Ishikawa (cell line): ENCODE data around the gene VRTN.

Experiments
- CEBPB ChIP-seq: IDR thresholded peaks from 2 replicates; pipeline ENCODE4 v1.6.1; 2012
- CREB1 ChIP-seq: IDR thresholded peaks from 2 replicates; pipeline ENCODE4 v1.6.1; 2012; ENCODE audit warnings: low read depth
- EP300 ChIP-seq: IDR thresholded peaks from 2 replicates; pipeline ENCODE4 v1.6.1; 2012; ENCODE audit warnings: borderline replicate concordance
- FOXM1 ChIP-seq: IDR thresholded peaks from 2 replicates; pipeline ENCODE4 v1.6.1; 2012; ENCODE audit warnings: low read depth, borderline replicate concordance
- NFIC ChIP-seq: IDR thresholded peaks from 2 replicates; pipeline ENCODE4 v1.6.1; 2012
- RAD21 ChIP-seq: IDR thresholded peaks from 2 replicates; pipeline ENCODE4 v1.6.1; 2012; ENCODE audit warnings: low read depth
- TAF1 ChIP-seq: IDR thresholded peaks from 2 replicates; pipeline ENCODE4 v1.6.1; 2012; ENCODE audit warnings: low read depth, mild to moderate bottlenecking
- TCF12 ChIP-seq: IDR thresholded peaks from 2 replicates; pipeline ENCODE4 v1.6.1; 2012; ENCODE audit warnings: low read depth
- TEAD4 ChIP-seq: IDR thresholded peaks from 2 replicates; pipeline ENCODE4 v1.6.1; 2012
- YY1 ChIP-seq: IDR thresholded peaks from 2 replicates; pipeline ENCODE4 v1.6.1; 2012; ENCODE audit warnings: low read depth
- ZBTB7A ChIP-seq: IDR thresholded peaks from 2 replicates; pipeline ENCODE4 v1.6.1; 2012; ENCODE audit warnings: low read depth
- TF ChIP-seq, protein P1 (sequence below): IDR thresholded peaks from 2 replicates; pipeline ENCODE4 v1.6.1; 2012
- TF ChIP-seq, protein P2 (sequence below): IDR thresholded peaks from 2 replicates; pipeline ENCODE4 v1.6.1; 2012; ENCODE audit warnings: low read depth, mild to moderate bottlenecking
- TF ChIP-seq, protein P3 (sequence below): IDR thresholded peaks from 2 replicates; pipeline ENCODE4 v1.6.1; 2012

DNA sequence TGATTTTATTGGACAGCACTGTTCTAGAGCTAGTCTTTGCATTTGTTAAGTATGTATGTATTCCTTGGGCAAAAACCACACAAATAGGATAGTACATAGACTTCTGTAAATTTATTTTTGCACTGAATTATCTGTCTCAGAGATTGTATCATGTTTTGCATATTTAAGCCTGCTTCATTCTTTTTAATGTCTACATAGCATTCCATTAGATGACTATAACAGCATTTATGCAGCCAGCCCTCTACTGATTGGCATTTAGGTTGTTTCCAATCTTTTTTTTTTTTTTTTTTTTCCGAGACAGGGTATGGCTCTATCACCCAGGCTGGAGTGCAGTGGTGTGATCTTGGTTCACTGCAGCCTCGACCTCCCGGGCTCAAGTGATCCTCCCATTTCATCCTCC lies 43.2 kb downstream of the VRTN start:
- TF ChIP-seq RAD21 (no peak), EP300 (no peak), YY1 (no peak), FOXM1 (no peak), TAF1 (no peak), NFIC (no peak), TCF12 (no peak), CREB1 (no peak), ZBTB7A (no peak), CEBPB (no peak), TEAD4 (no peak)
- TF ChIP-seq, protein P1, sequence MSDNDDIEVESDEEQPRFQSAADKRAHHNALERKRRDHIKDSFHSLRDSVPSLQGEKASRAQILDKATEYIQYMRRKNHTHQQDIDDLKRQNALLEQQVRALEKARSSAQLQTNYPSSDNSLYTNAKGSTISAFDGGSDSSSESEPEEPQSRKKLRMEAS: no peak
- TF ChIP-seq, protein P2, sequence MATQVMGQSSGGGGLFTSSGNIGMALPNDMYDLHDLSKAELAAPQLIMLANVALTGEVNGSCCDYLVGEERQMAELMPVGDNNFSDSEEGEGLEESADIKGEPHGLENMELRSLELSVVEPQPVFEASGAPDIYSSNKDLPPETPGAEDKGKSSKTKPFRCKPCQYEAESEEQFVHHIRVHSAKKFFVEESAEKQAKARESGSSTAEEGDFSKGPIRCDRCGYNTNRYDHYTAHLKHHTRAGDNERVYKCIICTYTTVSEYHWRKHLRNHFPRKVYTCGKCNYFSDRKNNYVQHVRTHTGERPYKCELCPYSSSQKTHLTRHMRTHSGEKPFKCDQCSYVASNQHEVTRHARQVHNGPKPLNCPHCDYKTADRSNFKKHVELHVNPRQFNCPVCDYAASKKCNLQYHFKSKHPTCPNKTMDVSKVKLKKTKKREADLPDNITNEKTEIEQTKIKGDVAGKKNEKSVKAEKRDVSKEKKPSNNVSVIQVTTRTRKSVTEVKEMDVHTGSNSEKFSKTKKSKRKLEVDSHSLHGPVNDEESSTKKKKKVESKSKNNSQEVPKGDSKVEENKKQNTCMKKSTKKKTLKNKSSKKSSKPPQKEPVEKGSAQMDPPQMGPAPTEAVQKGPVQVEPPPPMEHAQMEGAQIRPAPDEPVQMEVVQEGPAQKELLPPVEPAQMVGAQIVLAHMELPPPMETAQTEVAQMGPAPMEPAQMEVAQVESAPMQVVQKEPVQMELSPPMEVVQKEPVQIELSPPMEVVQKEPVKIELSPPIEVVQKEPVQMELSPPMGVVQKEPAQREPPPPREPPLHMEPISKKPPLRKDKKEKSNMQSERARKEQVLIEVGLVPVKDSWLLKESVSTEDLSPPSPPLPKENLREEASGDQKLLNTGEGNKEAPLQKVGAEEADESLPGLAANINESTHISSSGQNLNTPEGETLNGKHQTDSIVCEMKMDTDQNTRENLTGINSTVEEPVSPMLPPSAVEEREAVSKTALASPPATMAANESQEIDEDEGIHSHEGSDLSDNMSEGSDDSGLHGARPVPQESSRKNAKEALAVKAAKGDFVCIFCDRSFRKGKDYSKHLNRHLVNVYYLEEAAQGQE: no peak
- TF ChIP-seq, protein P3, sequence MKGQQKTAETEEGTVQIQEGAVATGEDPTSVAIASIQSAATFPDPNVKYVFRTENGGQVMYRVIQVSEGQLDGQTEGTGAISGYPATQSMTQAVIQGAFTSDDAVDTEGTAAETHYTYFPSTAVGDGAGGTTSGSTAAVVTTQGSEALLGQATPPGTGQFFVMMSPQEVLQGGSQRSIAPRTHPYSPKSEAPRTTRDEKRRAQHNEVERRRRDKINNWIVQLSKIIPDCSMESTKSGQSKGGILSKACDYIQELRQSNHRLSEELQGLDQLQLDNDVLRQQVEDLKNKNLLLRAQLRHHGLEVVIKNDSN: no peak
